Stimulated activated CD8-positive, alpha-beta memory T cell treated with anti-CD3 and anti-CD28 coated beads, Interleukin-2, amount 100 ng/mL, for 1 hour (primary cell): ENCODE data around the gene PRKAR2B.
"Not testable (repeated sequence)": the region's sequence is repeated elsewhere in the genome, so short reads cannot be mapped to it uniquely, and the experiment has no call there.

ENCODE experiments used
- DNase-seq, 2 donors: peaks; one replicate each; pipeline ENCODE4 v3.0.0-alpha.2; 2020; ENCODE audit warnings: low read depth in 2 of 2

PRKAR2B gene

GRCh38 chr7:107027208-107027607 lies 17.3 kb upstream of the PRKAR2B start:
- DNase-seq = no peak

GRCh38 chr7:107029061-107029763 lies 15.3 kb upstream of the PRKAR2B start:
- no peak for DNase-seq

- DNase-seq = no peak
Measured at GRCh38 chr7:107029764-107030286, 14.7 kb upstream of the PRKAR2B start.

GRCh38 chr7:107032050-107032449 lies 12.5 kb upstream of the PRKAR2B start:
- no peak for DNase-seq

GRCh38 chr7:107032720-107033438 lies 11.6 kb upstream of the PRKAR2B start:
- DNase-seq = no peak

GRCh38 chr7:107034553-107034952 lies 10.0 kb upstream of the PRKAR2B start:
- no peak for DNase-seq

- no peak for DNase-seq
Measured at GRCh38 chr7:107035446-107035845, 9.1 kb upstream of the PRKAR2B start.

- no peak for DNase-seq
Measured at GRCh38 chr7:107036535-107036934, 8.0 kb upstream of the PRKAR2B start.

GRCh38 chr7:107037717-107038603 lies 6.5 kb upstream of the PRKAR2B start:
- no peak for DNase-seq

GRCh38 chr7:107039199-107039900 lies 5.2 kb upstream of the PRKAR2B start:
- DNase-seq = no peak

GRCh38 chr7:107041097-107041496 lies 3.4 kb upstream of the PRKAR2B start:
- DNase-seq = no peak

- DNase-seq = not testable (repeated sequence)
Measured at GRCh38 chr7:107041764-107042163, 2.7 kb upstream of the PRKAR2B start.

GRCh38 chr7:107042326-107042910 lies 2.1 kb upstream of the PRKAR2B start:
- not testable (repeated sequence) for DNase-seq

GRCh38 chr7:107043491-107043890 lies 1.0 kb upstream of the PRKAR2B start:
- DNase-seq = no peak

- no peak for DNase-seq
Measured at GRCh38 chr7:107043921-107044346, 571 bp upstream of the PRKAR2B start.

- no peak for DNase-seq
Measured at GRCh38 chr7:107045195-107045960, 873 bp downstream of the PRKAR2B start.

GRCh38 chr7:107045980-107046379 lies 1.5 kb downstream of the PRKAR2B start:
- DNase-seq = no peak

GRCh38 chr7:107046491-107047259 lies 2.2 kb downstream of the PRKAR2B start:
- no peak for DNase-seq
